ENCODE measurements around the gene MBD4. TPM values are rescaled to one million over a fixed set of nuclear protein-coding genes. Genes with fewer than 3 reads are reported as not detected.
"Not testable (repeated sequence)": the region's sequence is repeated elsewhere in the genome, so short reads cannot be mapped to it uniquely, and the experiment has no call there.

Gene MBD4
- total RNA-seq, 6 donors from 2014 or later, result 22.3 to 43.2 (median 34.6) TPM

GRCh38 chr3:129415830-129416229 is 23.9 kb downstream of the MBD4 start:
- TF ChIP-seq POLR2AphosphoS5 (IDR thresholded peaks at IDR 0.05) (no peak), EP300 (IDR thresholded peaks at IDR 0.05) (no peak), CTCF (IDR thresholded peaks at IDR 0.05) (no peak), POLR2A (IDR thresholded peaks at IDR 0.05) (no peak)
- no peaks in the 10 kb centered on the region for H3K36me3 ChIP-seq
- DNase-seq, result no peak
- H3K27ac ChIP-seq, result no peak overlapping the region
- H3K4me1 ChIP-seq, result peaks cover 0 to 4% (median 0%) of the 10 kb centered on the region in 4 donors
- no peaks in the 10 kb centered on the region for H3K27me3 ChIP-seq
- no peak for ATAC-seq (ENCODE audit: low FRiP score in 2 of 2)
- no peaks in the 10 kb centered on the region for H3K9me3 ChIP-seq
- WGBS, 2 donors, result 87 to 92% methylated on average over 6 of the region's 6 CpGs
- H3K4me3 ChIP-seq, result no peak overlapping the region

GRCh38 chr3:129415378-129415777 is 24.4 kb downstream of the MBD4 start:
- Histone ChIP-seq H3K27ac (peak overlapping the region in 1 of 4 donors; percentile 53), H3K4me3 (no peak overlapping the region), H3K4me1 (peaks cover 0 to 4% (median 0%) of the 10 kb centered on the region in 4 donors), H3K36me3 (no peaks in the 10 kb centered on the region), H3K9me3 (no peaks in the 10 kb centered on the region), H3K27me3 (no peaks in the 10 kb centered on the region)
- no peak for ATAC-seq (ENCODE audit: low FRiP score in 2 of 2)
- TF ChIP-seq CTCF (IDR thresholded peaks at IDR 0.05), result no peak
- TF ChIP-seq EP300 (IDR thresholded peaks at IDR 0.05), result no peak
- no peak for TF ChIP-seq POLR2A (IDR thresholded peaks at IDR 0.05)
- TF ChIP-seq POLR2AphosphoS5 (IDR thresholded peaks at IDR 0.05), result no peak
- no peak for DNase-seq
- WGBS, 2 donors, result 32 to 87% methylated on average over 3 of the region's 3 CpGs

GRCh38 chr3:129413687-129414506 is 25.9 kb downstream of the MBD4 start:
- no peak for TF ChIP-seq POLR2A (IDR thresholded peaks at IDR 0.05)
- TF ChIP-seq EP300 (IDR thresholded peaks at IDR 0.05), result peak in 1 of 4 donors; percentile 40
- TF ChIP-seq POLR2AphosphoS5 (IDR thresholded peaks at IDR 0.05), result peak in 1 of 2 donors; percentile 24
- no peak for TF ChIP-seq CTCF (IDR thresholded peaks at IDR 0.05)
- Histone ChIP-seq H3K27me3 (no peaks in the 10 kb centered on the region), H3K4me3 (no peak overlapping the region), H3K9me3 (no peaks in the 10 kb centered on the region), H3K27ac (peak overlapping the region in 3 of 4 donors; percentile 64 to 71 (median 66)), H3K36me3 (no peaks in the 10 kb centered on the region), H3K4me1 (peaks cover 0 to 4% (median 0%) of the 10 kb centered on the region in 4 donors)
- no peak for DNase-seq
- ATAC-seq (ENCODE audit: low FRiP score in 2 of 2), result no peak
- 76 to 81% methylated on average over 3 to 4 of the region's 4 CpGs for WGBS, 2 donors

- H3K4me1 ChIP-seq; ATAC-seq (ENCODE audit: low FRiP score in 2 of 2); H3K9me3 ChIP-seq; H3K36me3 ChIP-seq; H3K4me3 ChIP-seq; DNase-seq; H3K27me3 ChIP-seq: not testable (repeated sequence)
- H3K27ac ChIP-seq, result peak overlapping the region in 3 of 4 donors; percentile 39 to 71 (median 64)
- WGBS, 2 donors, result 73 to 74% methylated on average over 3 of the region's 3 CpGs
Measured at GRCh38 chr3:129413238-129413637, 26.5 kb downstream of the MBD4 start.

GRCh38 chr3:129412542-129413198 is 27.1 kb downstream of the MBD4 start:
- no peaks in the 10 kb centered on the region for H3K9me3 ChIP-seq
- DNase-seq, result no peak
- 85 to 87% methylated on average over 6 of the region's 6 CpGs for WGBS, 2 donors
- no peaks in the 10 kb centered on the region for H3K27me3 ChIP-seq
- TF ChIP-seq POLR2A (IDR thresholded peaks at IDR 0.05) (no peak), EP300 (IDR thresholded peaks at IDR 0.05) (no peak), POLR2AphosphoS5 (IDR thresholded peaks at IDR 0.05) (no peak), CTCF (IDR thresholded peaks at IDR 0.05) (no peak)
- H3K4me1 ChIP-seq, result peaks cover 0 to 2% (median 0%) of the 10 kb centered on the region in 4 donors
- H3K27ac ChIP-seq, result peak overlapping the region in 2 of 4 donors; percentile 39 to 64
- H3K36me3 ChIP-seq, result no peaks in the 10 kb centered on the region
- no peak overlapping the region for H3K4me3 ChIP-seq
- no peak for ATAC-seq (ENCODE audit: low FRiP score in 2 of 2)

Measured in upper lobe of left lung (tissue), 6 donors.